OCI-LY7 (cell line): ENCODE measurements around the gene KIF5A. TPM values are rescaled to one million over a fixed set of nuclear protein-coding genes. Genes with fewer than 3 reads are reported as not detected.

Experiments used
- BruUV-seq: library from RNA; stranded (reverse); fragments of 400-500 nt; replicated peaks from 2 replicates; lab custom pipeline; 2021; lab: Mats Ljungman, UMichigan
- CTCF ChIA-PET: fragments of 300-600 bp; sonication (Branson Sonifier 250); formaldehyde crosslinking; loops from one replicate; lab custom pipeline; 2022; ENCODE audit warnings: antibody characterized with exemption; ENCODE audit not compliant: unreplicated experiment; lab: Charles Lee
- POLR2A ChIA-PET: fragments of 300-600 bp; sonication (Branson Sonifier 250); formaldehyde crosslinking; loops from one replicate; lab custom pipeline; 2022; ENCODE audit warnings: antibody characterized with exemption; lab: Charles Lee
- DNase-seq: peaks from one replicate; pipeline ENCODE4 v3.0.0-alpha.2; 2015; ENCODE audit warnings: low spot score
- H2AFZ ChIP-seq: fragments of 200-600 bp; sonication (generic), shearing (Covaris generic); 2 replicates; pipeline ENCODE4 v1.6.1; 2014; ENCODE audit warnings: mild to moderate bottlenecking, antibody characterized with exemption, low read length, moderate library complexity
- H3K27ac ChIP-seq: fragments of 200-600 bp; sonication (generic); 2 replicates; pipeline ENCODE4 v1.5.1; 2014; ENCODE audit warnings: mixed run types, low read depth, mild to moderate bottlenecking, moderate library complexity, low read length, inconsistent platforms; ENCODE audit not compliant: poor library complexity, severe bottlenecking
- H3K36me3 ChIP-seq: fragments of 200-600 bp; sonication (generic); 2 replicates; pipeline ENCODE4 v1.6.1; 2014; ENCODE audit warnings: mild to moderate bottlenecking, antibody characterized with exemption, low read length, moderate library complexity, mixed read lengths; ENCODE audit not compliant: insufficient read depth
- H3K4me1 ChIP-seq: fragments of 200-600 bp; sonication (generic); 2 replicates; pipeline ENCODE4 v1.5.1; 2014; ENCODE audit warnings: mild to moderate bottlenecking, low read length; ENCODE audit not compliant: insufficient read depth, poor library complexity, severe bottlenecking
- H3K4me2 ChIP-seq: fragments of 200-600 bp; sonication (generic); 2 replicates; pipeline ENCODE4 v1.6.1; 2014; ENCODE audit warnings: mild to moderate bottlenecking, low read length
- H3K4me3 ChIP-seq: fragments of 200-600 bp; sonication (generic); 2 replicates; pipeline ENCODE4 v1.5.1; 2014; ENCODE audit warnings: mild to moderate bottlenecking, low read depth, low read length; ENCODE audit not compliant: poor library complexity, severe bottlenecking
- H3K79me2 ChIP-seq: fragments of 200-600 bp; sonication (generic); 2 replicates; pipeline ENCODE4 v1.6.1; 2016; ENCODE audit warnings: low read depth, mild to moderate bottlenecking, low read length, moderate library complexity, mixed read lengths; ENCODE audit not compliant: insufficient read depth
- H3K9me2 ChIP-seq: fragments of 200-600 bp; sonication (generic); 2 replicates; pipeline ENCODE4 v1.6.1; 2016; ENCODE audit warnings: mild to moderate bottlenecking, low read length, mixed read lengths; ENCODE audit not compliant: insufficient read depth
- H3K9me3 ChIP-seq: fragments of 200-600 bp; sonication (generic); 2 replicates; pipeline ENCODE4 v1.6.1; 2014; ENCODE audit warnings: mild to moderate bottlenecking, mixed run types, low read length, mixed read lengths
- H4K20me1 ChIP-seq: fragments of 200-600 bp; sonication (generic); 2 replicates; pipeline ENCODE4 v1.6.1; 2014; ENCODE audit warnings: mild to moderate bottlenecking, antibody characterized with exemption, low read length, moderate library complexity, mixed read lengths; ENCODE audit not compliant: insufficient read depth
- CTCF ChIP-seq: fragments of 200-600 bp; sonication (generic); conservative IDR thresholded peaks from 2 replicates; pipeline ENCODE4 v1.5.1; 2014; ENCODE audit warnings: mild to moderate bottlenecking, antibody characterized with exemption, low read length, moderate library complexity, mixed read lengths
- EZH2phosphoT487 ChIP-seq: fragments of 200-600 bp; sonication (generic); IDR thresholded peaks from 2 replicates; pipeline ENCODE4 v1.6.1; 2018; ENCODE audit warnings: low read depth, borderline replicate concordance, mild to moderate bottlenecking, mixed run types, antibody characterized with exemption, low read length, moderate library complexity, mixed read lengths
- intact Hi-C: fragments of 100-400 bp; cut with micrococcal nuclease; formaldehyde crosslinking; loops from one replicate; pipeline ENCODE4 v1.10.0; 2022; ENCODE audit not compliant: unreplicated experiment
- total RNA-seq, 2 experiments: library from RNA; depleted of rRNA in 1 of 2; stranded (reverse); fragments of >200 nt in 1 of 2; shearing (Covaris generic) in 1 of 2; gene quantifications; 2 replicates each; pipeline ENCODE4 v1.2.3, GENCODE V29; 2014 to 2022

The KIF5A gene
- total RNA-seq, 2 experiments from 2014 or later, result 0.09 to 1.6 TPM

GRCh38 chr12:57521525-57522010, 28.3 kb upstream of the KIF5A start:
- Histone ChIP-seq H4K20me1 (peaks cover 22% of the 10 kb centered on the region), H3K4me3 (peak overlapping the region; percentile 83), H3K4me1 (peaks cover 52% of the 10 kb centered on the region), H3K9me2 (no peaks in the 10 kb centered on the region), H3K79me2 (peaks cover 44% of the 10 kb centered on the region), H3K27ac (peak overlapping the region; percentile 97), H3K36me3 (peaks cover 60% of the 10 kb centered on the region), H3K9me3 (no peaks in the 10 kb centered on the region), H2AFZ (peak overlapping the region; percentile 54; the same call in 1 of the 2 replicates), H3K4me2 (peak overlapping the region; percentile 94)
- intact Hi-C loops, result loop anchor here (2.0 to 5.0 kb wide), 4 partner anchors 25 to 281 kb away; partner anchors contain the start of genes CDK4, DCTN2 and PIP4K2C
- ChIA-PET CTCF (no interaction called here), POLR2A (interaction anchor here (0.7 to 1.2 kb wide), 2 partner anchors 42 to 110 kb away, joined by 3 to 4 read pairs; partner anchors contain the start of gene ARHGAP9)
- peak; percentile 51; the same call in 1 of the 2 replicates for TF ChIP-seq CTCF
- no peak for TF ChIP-seq EZH2phosphoT487
- DNase-seq, result no peak
- BruUV-seq, result no TSS peak

- peaks cover 44% of the 10 kb centered on the region for H3K79me2 ChIP-seq
- peaks cover 22% of the 10 kb centered on the region for H4K20me1 ChIP-seq
- no peaks in the 10 kb centered on the region for H3K9me2 ChIP-seq
- H2AFZ ChIP-seq, result peak within 1 kb of the TSS; percentile 54; the same call in 1 of the 2 replicates
- TF ChIP-seq EZH2phosphoT487 (no peak), CTCF (peak; percentile 26; the same call in 1 of the 2 replicates)
- peak within 1 kb of the TSS; percentile 94 for H3K4me2 ChIP-seq
- CTCF ChIA-PET, result interaction anchor here (0.6 kb wide), 1 partner anchor 12 kb away, joined by 3 read pairs; no protein-coding TSS in a partner anchor
- intact Hi-C loops, result loop anchor here (2.0 to 5.0 kb wide), 3 partner anchors 25 to 230 kb away; partner anchors contain the start of genes CDK4, DCTN2 and PIP4K2C
- H3K36me3 ChIP-seq, result peaks cover 60% of the 10 kb centered on the region
- no peaks in the 10 kb centered on the region for H3K9me3 ChIP-seq
- POLR2A ChIA-PET, result no interaction called here
- DNase-seq, result peak; percentile 92
- peak within 1 kb of the TSS; percentile 83 for H3K4me3 ChIP-seq
- H3K27ac ChIP-seq, result peak within 1 kb of the TSS; percentile 97
- peaks cover 52% of the 10 kb centered on the region for H3K4me1 ChIP-seq
- BruUV-seq, result no TSS peak
These were observed 27.6 kb upstream of the KIF5A start, which contains the start of gene MBD6 for GRCh38 chr12:57522011-57522886. TSS of gene MBD6 (plus strand) at chr12:57522824. CDS start at chr12:57524304, 1,480 bp downstream.
